GM12873 (cell line): ENCODE measurements around the gene MRFAP1L1.

Experiments used
- CTCF ChIP-seq: IDR thresholded peaks from 2 replicates; pipeline ENCODE4 v1.5.1; 2012; ENCODE audit warnings: low read depth, mild to moderate bottlenecking, moderate library complexity, low read length, control low read depth; ENCODE audit not compliant: insufficient read depth; ENCODE audit errors: missing control alignments

The MRFAP1L1 gene

GRCh38 chr4:6751611-6752485 lies 42.2 kb upstream of the MRFAP1L1 start:
- no peak for TF ChIP-seq CTCF

GRCh38 chr4:6750286-6751221 lies 40.9 kb upstream of the MRFAP1L1 start:
- TF ChIP-seq CTCF = no peak

- TF ChIP-seq CTCF = no peak
Measured at GRCh38 chr4:6749340-6750171, 39.9 kb upstream of the MRFAP1L1 start.

- TF ChIP-seq CTCF = no peak
Measured at GRCh38 chr4:6748286-6748685, 38.6 kb upstream of the MRFAP1L1 start.

GRCh38 chr4:6747294-6748051 lies 37.8 kb upstream of the MRFAP1L1 start:
- TF ChIP-seq CTCF = no peak

- no peak for TF ChIP-seq CTCF
Measured at GRCh38 chr4:6746721-6747293, 37.1 kb upstream of the MRFAP1L1 start.
